NCI-H1105 (cell line): ENCODE measurements around the gene FCHO2.

ENCODE experiments used
- DNase-seq: peaks from one replicate; lab custom pipeline; 2025; lab: John Stamatoyannopoulos, UW

FCHO2 gene

GRCh38 chr5:73135429-73136054 lies 179.7 kb downstream of the FCHO2 start:
- DNase-seq: no peak

GRCh38 chr5:73136055-73136562 lies 180.3 kb downstream of the FCHO2 start:
- no peak for DNase-seq

- DNase-seq: no peak
Measured at GRCh38 chr5:73137563-73138530, 182.0 kb downstream of the FCHO2 start.

- DNase-seq: no peak
Measured at GRCh38 chr5:73139485-73139884, 183.6 kb downstream of the FCHO2 start.
